ENCODE data around the gene ZFP36. TPM values are rescaled to one million over a fixed set of nuclear protein-coding genes. Genes with fewer than 3 reads are reported as not detected.

The ZFP36 gene
- total and polyA plus RNA-seq, 2 of the 8 experiments (the other 6 are each of a cell fraction or from before 2014, with no cell fraction given), result 4.0 to 10.9 TPM

GRCh38 chr19:39365531-39365930 lies 41.1 kb upstream of the ZFP36 start (continued):
- TF ChIP-seq, protein P1, sequence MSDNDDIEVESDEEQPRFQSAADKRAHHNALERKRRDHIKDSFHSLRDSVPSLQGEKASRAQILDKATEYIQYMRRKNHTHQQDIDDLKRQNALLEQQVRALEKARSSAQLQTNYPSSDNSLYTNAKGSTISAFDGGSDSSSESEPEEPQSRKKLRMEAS (IDR thresholded peaks at IDR 0.05), result no peak
- no peak for TF ChIP-seq E2F6 (IDR thresholded peaks at IDR 0.05)
- TF ChIP-seq SIRT6 (IDR thresholded peaks at IDR 0.05; ENCODE audit: low read length), result no peak
- TF ChIP-seq CBX8 (IDR thresholded peaks at IDR 0.05; ENCODE audit: borderline replicate concordance, low read depth, low read length), result no peak
- no peak for TF ChIP-seq EZH2 (IDR thresholded peaks at IDR 0.05; ENCODE audit: low read depth, low read length, severe bottlenecking)
- no peak for TF ChIP-seq RFX5 (IDR thresholded peaks at IDR 0.05; ENCODE audit: borderline replicate concordance, low read depth, low read length)

Data from H1 (cell line).